ENCODE measurements around the gene SUPT3H.

The SUPT3H gene

DNA sequence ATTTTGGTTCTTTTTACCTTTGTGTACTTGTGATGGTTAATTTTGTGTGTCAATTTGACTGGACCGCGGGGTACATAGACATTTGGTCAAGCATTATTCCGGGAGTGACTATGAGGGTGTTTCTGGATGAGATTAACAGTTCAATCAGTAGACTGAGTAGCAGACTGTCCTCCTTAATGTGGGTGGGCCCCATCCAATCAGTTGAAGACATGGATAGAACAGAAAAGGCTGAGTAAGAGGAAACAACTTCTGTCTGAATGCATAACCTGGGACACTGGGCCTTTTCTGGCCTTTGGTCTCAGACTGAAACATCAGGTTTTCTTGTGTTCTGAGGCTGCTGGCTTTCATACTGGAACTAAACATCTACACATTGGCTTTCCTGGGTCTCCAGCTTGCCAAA is 353.1 kb downstream of the SUPT3H start:
- in situ Hi-C loops (cut with MboI; ENCODE audit: low sequenced_read_pairs): no loop called here

GRCh38 chr6:45021676-45022075 is 356.1 kb downstream of the SUPT3H start:
- in situ Hi-C loops (cut with MboI; ENCODE audit: low sequenced_read_pairs): no loop called here

- in situ Hi-C loops (cut with MboI; ENCODE audit: low sequenced_read_pairs): no loop called here
These were observed 365.0 kb downstream of the SUPT3H start for GRCh38 chr6:45012687-45013086.

DNA sequence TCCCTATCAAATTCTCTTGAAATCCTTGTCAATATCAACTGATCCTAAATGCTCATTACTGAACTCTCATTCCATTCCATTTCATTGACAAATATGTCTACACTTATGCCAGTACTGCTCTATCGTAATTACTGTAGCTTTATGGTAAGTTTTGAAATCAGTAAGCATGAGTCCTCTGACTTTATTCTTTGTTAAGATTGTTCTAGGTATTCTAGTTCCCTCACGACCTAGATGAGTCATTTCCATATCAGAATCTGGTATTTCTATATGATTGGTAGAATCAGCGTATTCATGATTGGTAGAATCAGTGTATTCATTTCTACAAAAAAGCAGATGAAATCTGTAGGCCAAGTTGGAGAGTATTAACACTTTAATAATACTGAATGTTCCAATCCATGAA is 368.2 kb downstream of the SUPT3H start:
- in situ Hi-C loops (cut with MboI; ENCODE audit: low sequenced_read_pairs): no loop called here

GRCh38 chr6:45006893-45007292 is 370.8 kb downstream of the SUPT3H start:
- in situ Hi-C loops (cut with MboI; ENCODE audit: low sequenced_read_pairs): no loop called here

GRCh38 chr6:45003961-45004360 is 373.8 kb downstream of the SUPT3H start:
- in situ Hi-C loops (cut with MboI; ENCODE audit: low sequenced_read_pairs): no loop called here

- in situ Hi-C loops (cut with MboI; ENCODE audit: low sequenced_read_pairs): no loop called here
These were observed 374.3 kb downstream of the SUPT3H start for GRCh38 chr6:45003387-45003786.

- in situ Hi-C loops (cut with MboI; ENCODE audit: low sequenced_read_pairs): no loop called here
These were observed 375.2 kb downstream of the SUPT3H start for GRCh38 chr6:45002390-45003105.

DNA sequence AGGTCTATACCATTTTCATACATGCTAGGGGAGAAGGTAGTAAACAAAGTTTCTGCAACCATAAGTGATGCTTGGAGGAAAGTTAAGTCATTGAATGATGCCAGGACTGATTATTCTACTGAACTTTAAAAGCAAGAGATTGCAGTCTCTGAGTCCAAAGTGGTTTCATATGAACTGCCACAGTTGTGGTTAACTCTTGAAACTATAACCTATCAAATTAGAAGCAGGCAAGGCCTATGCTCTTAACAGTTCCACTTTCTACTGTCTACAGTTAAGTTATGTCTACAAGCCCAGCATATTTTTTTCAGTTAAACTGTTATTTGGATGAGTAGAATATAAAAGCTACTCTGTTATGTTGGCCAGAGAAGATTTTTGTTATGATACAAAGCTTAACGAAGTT is 376.1 kb downstream of the SUPT3H start:
- in situ Hi-C loops (cut with MboI; ENCODE audit: low sequenced_read_pairs): no loop called here

DNA sequence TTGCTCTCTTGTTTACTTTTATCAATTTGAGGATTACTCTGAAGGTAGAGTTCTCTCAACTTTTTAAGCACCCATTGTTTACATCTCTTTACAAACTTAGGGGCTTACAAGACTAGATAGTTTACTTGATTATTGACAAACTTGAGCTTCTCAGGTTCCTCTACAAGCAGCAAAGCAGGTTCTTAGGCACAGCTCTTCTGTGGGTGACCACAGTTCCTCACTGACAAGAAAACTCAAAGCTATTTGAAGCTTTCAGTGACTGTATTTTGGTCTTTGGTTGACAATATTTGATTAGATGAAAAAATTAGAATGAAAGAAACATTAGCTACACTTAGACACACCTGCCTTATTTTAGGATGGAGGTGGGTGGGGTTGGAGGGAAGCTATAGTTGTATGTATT is 376.9 kb downstream of the SUPT3H start:
- in situ Hi-C loops (cut with MboI; ENCODE audit: low sequenced_read_pairs): no loop called here

- in situ Hi-C loops (cut with MboI; ENCODE audit: low sequenced_read_pairs): no loop called here
These were observed 378.7 kb downstream of the SUPT3H start for GRCh38 chr6:44999066-44999465.

- in situ Hi-C loops (cut with MboI; ENCODE audit: low sequenced_read_pairs): no loop called here
These were observed 382.1 kb downstream of the SUPT3H start for GRCh38 chr6:44995486-44996132.

- in situ Hi-C loops (cut with MboI; ENCODE audit: low sequenced_read_pairs): no loop called here
These were observed 388.3 kb downstream of the SUPT3H start for GRCh38 chr6:44989391-44989790.

- in situ Hi-C loops (cut with MboI; ENCODE audit: low sequenced_read_pairs): no loop called here
These were observed 392.7 kb downstream of the SUPT3H start for GRCh38 chr6:44985006-44985405.

DNA sequence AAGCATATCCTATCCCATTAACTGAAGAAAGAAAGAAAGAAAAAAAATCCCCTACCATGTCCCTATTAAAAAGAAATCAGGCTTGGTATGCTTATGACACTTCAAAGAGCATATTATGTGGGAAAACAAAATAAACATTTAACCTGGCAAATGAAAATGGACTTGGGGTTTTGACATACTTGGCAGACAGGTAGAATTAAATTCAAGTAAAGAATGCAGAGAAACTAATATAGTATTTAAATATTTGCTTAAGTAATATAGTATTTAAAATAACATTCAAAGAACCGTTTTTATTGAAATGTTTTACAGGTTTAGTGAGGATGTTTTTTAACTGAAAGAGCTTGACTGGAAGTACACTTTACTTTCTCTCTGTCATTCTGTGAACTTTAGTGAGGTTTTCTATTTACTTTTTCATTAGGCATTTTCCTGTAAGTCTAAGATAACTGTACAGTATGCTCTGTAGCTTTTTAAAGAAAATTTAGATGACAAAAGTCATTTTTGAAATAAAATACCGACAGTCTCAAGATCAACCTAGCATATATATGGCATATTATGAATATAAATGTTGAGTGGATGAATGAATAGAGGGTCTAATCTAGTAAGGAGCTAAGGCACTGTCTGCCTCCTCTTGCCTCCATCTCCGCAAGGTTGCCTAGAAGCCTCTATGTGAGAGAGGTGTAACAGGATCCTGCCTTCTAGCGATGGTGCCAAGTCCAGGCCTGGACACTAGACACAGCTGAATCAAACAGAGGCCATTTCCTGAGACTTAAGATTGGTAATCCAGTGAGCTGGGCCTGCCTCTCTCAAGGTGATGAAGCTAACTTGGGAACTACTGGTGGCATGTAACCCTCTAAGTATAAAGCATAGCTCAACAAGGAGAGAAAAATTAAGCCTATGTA is 394.0 kb downstream of the SUPT3H start:
- in situ Hi-C loops (cut with MboI; ENCODE audit: low sequenced_read_pairs): no loop called here

DNA sequence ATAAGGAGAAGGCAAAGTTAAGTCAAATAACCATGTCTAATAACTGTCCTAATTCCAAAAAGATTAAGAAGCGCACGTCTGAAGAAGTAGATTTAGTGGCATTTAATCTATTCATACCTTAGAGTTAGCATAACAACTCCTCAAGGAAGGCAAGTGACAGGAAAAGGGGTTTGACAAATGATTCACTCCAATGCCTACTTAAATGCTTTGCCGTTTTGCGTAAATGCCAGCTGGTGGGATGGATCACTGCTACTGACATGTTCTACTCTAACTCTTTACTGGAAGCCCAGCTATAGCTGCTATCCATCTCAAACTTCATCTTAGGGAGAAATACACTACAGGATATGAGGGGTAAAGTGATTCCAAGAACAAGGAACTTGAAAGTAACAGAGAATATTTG is 396.9 kb downstream of the SUPT3H start:
- in situ Hi-C loops (cut with MboI; ENCODE audit: low sequenced_read_pairs): no loop called here

- in situ Hi-C loops (cut with MboI; ENCODE audit: low sequenced_read_pairs): no loop called here
These were observed 400.8 kb downstream of the SUPT3H start for GRCh38 chr6:44976677-44977641.

- in situ Hi-C loops (cut with MboI; ENCODE audit: low sequenced_read_pairs): no loop called here
These were observed 403.2 kb downstream of the SUPT3H start for GRCh38 chr6:44974511-44974910.

DNA sequence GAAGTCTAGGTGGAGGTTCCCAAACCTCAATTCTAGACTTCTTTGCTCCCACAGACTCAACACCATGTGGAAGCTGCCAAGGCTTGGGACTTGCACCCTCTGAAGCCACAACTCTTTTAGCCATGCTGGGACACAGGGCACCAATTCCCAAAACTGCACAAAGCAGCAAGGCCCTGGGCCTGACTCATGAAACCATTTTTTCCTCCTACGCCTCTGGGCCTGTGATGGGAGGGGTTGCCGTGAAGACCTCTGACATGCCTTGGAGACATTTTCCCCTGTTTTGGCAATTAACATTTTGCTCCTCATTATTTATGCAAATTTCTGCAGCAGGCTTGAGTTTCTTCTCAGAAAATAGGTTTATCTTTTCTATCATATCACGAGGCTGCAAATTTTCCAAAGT is 405.0 kb downstream of the SUPT3H start:
- in situ Hi-C loops (cut with MboI; ENCODE audit: low sequenced_read_pairs): no loop called here

- in situ Hi-C loops (cut with MboI; ENCODE audit: low sequenced_read_pairs): no loop called here
These were observed 408.1 kb downstream of the SUPT3H start for GRCh38 chr6:44969446-44970185.

Data from HL-60/S4 (cell line).